DOHH2 (cell line): Measurements from ENCODE around the gene RASA3.

ENCODE experiments used
- H3F3A ChIP-seq: fragments of 200-600 bp; sonication (generic), shearing (Covaris generic); 2 replicates; pipeline ENCODE4 v1.6.0; 2016; ENCODE audit warnings: antibody characterized with exemption, mild to moderate bottlenecking; ENCODE audit not compliant: control insufficient read depth, insufficient read depth
- H3K27ac ChIP-seq: fragments of 200-600 bp; sonication (generic); 2 replicates; pipeline ENCODE4 v1.5.1; 2014; ENCODE audit warnings: low read depth, mild to moderate bottlenecking, low read length, moderate library complexity
- H3K27me3 ChIP-seq: fragments of 200-600 bp; sonication (generic); 2 replicates; pipeline ENCODE4 v1.6.1; 2014; ENCODE audit warnings: mild to moderate bottlenecking, low read length, mixed read lengths; ENCODE audit not compliant: control insufficient read depth
- H3K36me3 ChIP-seq: fragments of 200-600 bp; sonication (generic); 2 replicates; pipeline ENCODE4 v1.6.1; 2014; ENCODE audit warnings: mild to moderate bottlenecking, low read length, moderate library complexity, mixed read lengths; ENCODE audit not compliant: control insufficient read depth
- H3K4me1 ChIP-seq: fragments of 200-600 bp; sonication (generic); 2 replicates; pipeline ENCODE4 v1.6.1; 2014; ENCODE audit warnings: mild to moderate bottlenecking, low read length, mixed read lengths; ENCODE audit not compliant: control insufficient read depth
- H3K4me2 ChIP-seq: fragments of 200-600 bp; sonication (generic); 2 replicates; pipeline ENCODE4 v1.6.0; 2014; ENCODE audit warnings: mild to moderate bottlenecking, low read length, moderate library complexity
- H3K4me3 ChIP-seq: fragments of 200-600 bp; sonication (generic); 2 replicates; pipeline ENCODE4 v1.5.1; 2014; ENCODE audit warnings: mild to moderate bottlenecking, low read length, mixed read lengths
- H3K79me2 ChIP-seq: fragments of 200-600 bp; sonication (generic); 2 replicates; pipeline ENCODE4 v1.6.1; 2014; ENCODE audit warnings: mild to moderate bottlenecking, low read length, mixed read lengths; ENCODE audit not compliant: control insufficient read depth
- H3K9me2 ChIP-seq: fragments of 200-600 bp; sonication (generic); replicated peaks from 2 replicates; pipeline ENCODE4 v1.6.1; 2014; ENCODE audit warnings: mild to moderate bottlenecking, low read length, mixed read lengths; ENCODE audit not compliant: control insufficient read depth
- H3K9me3 ChIP-seq: fragments of 200-600 bp; sonication (generic); 2 replicates; pipeline ENCODE4 v1.6.1; 2014; ENCODE audit warnings: antibody characterized with exemption, low read length, mixed read lengths; ENCODE audit not compliant: control insufficient read depth, insufficient read depth
- H4K20me1 ChIP-seq: fragments of 200-600 bp; sonication (generic); 2 replicates; pipeline ENCODE4 v1.6.0; 2014; ENCODE audit warnings: low read depth, mild to moderate bottlenecking, antibody characterized with exemption, low read length, moderate library complexity; ENCODE audit not compliant: control insufficient read depth, insufficient read depth
- EZH2phosphoT487 ChIP-seq: fragments of 200-600 bp; sonication (generic); IDR thresholded peaks from 2 replicates; pipeline ENCODE4 v1.6.1; 2017; ENCODE audit warnings: borderline replicate concordance, mild to moderate bottlenecking, antibody characterized with exemption, low read length, moderate library complexity, mixed read lengths
- TF ChIP-seq, protein P1 (sequence below): fragments of 200-600 bp; sonication (generic); IDR thresholded peaks from one replicate; pipeline ENCODE4 v1.5.1; 2014; ENCODE audit warnings: antibody characterized with exemption, mild to moderate bottlenecking, low read depth, low read length; ENCODE audit not compliant: poor library complexity, severe bottlenecking

Gene RASA3

DNA sequence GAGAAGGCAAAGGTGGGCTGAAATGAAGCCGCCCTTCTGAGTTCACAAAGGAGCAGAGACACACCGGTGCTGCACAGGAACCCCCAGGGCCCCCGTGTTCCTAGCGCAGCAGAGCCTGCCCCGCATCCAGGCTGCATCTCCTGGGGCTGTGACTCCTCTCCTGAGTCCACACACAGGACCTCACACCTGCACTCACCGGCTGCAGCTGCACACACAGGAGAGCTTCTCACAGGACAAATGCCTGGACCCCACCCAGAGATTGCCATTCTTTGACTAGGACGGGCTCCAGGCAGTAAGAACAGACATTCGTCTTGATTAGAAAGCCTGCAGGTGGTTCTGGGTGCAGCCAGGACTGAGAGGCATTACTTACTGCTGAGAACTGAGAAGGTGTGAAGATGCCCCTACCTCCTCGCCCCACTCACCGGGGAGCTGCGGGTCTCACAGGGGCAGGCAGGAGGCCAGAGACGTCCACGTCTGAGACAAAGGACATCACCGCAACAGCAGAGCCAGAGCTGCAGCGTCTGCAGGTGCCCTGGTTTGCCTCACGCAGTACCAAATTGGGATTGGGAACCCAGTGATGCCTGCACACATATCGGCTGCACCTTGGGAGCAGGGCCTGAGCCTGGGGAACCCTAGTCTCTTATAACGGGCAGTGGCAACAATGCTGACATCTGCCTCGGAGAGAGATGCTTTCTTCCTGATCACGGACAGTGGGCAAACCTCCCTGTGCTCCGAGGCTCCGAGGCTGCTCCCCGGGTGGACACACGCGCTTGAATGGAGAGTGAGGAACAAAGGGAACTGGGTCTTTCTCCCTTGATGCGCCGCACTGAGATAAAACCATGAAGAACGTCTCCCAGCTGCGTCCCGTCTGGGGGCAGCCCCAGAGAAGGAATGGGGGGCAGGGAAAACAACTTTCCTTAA lies 50.4 kb downstream of the RASA3 start:
- TF ChIP-seq, protein P1, sequence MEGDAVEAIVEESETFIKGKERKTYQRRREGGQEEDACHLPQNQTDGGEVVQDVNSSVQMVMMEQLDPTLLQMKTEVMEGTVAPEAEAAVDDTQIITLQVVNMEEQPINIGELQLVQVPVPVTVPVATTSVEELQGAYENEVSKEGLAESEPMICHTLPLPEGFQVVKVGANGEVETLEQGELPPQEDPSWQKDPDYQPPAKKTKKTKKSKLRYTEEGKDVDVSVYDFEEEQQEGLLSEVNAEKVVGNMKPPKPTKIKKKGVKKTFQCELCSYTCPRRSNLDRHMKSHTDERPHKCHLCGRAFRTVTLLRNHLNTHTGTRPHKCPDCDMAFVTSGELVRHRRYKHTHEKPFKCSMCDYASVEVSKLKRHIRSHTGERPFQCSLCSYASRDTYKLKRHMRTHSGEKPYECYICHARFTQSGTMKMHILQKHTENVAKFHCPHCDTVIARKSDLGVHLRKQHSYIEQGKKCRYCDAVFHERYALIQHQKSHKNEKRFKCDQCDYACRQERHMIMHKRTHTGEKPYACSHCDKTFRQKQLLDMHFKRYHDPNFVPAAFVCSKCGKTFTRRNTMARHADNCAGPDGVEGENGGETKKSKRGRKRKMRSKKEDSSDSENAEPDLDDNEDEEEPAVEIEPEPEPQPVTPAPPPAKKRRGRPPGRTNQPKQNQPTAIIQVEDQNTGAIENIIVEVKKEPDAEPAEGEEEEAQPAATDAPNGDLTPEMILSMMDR: no peak
- TF ChIP-seq EZH2phosphoT487: no peak
- no peaks in the 10 kb centered on the region for H3K9me2 ChIP-seq
- no peaks in the 10 kb centered on the region for H3K27me3 ChIP-seq
- H3K9me3 ChIP-seq: no peaks in the 10 kb centered on the region
- no peaks in the 10 kb centered on the region for H3K36me3 ChIP-seq
- H3K27ac ChIP-seq: no peak overlapping the region
- H3K4me2 ChIP-seq: no peak overlapping the region
- H3F3A ChIP-seq: no peaks in the 10 kb centered on the region
- no peaks in the 10 kb centered on the region for H3K4me1 ChIP-seq
- no peaks in the 10 kb centered on the region for H4K20me1 ChIP-seq
- no peak overlapping the region for H3K4me3 ChIP-seq
- H3K79me2 ChIP-seq: no peaks in the 10 kb centered on the region

DNA sequence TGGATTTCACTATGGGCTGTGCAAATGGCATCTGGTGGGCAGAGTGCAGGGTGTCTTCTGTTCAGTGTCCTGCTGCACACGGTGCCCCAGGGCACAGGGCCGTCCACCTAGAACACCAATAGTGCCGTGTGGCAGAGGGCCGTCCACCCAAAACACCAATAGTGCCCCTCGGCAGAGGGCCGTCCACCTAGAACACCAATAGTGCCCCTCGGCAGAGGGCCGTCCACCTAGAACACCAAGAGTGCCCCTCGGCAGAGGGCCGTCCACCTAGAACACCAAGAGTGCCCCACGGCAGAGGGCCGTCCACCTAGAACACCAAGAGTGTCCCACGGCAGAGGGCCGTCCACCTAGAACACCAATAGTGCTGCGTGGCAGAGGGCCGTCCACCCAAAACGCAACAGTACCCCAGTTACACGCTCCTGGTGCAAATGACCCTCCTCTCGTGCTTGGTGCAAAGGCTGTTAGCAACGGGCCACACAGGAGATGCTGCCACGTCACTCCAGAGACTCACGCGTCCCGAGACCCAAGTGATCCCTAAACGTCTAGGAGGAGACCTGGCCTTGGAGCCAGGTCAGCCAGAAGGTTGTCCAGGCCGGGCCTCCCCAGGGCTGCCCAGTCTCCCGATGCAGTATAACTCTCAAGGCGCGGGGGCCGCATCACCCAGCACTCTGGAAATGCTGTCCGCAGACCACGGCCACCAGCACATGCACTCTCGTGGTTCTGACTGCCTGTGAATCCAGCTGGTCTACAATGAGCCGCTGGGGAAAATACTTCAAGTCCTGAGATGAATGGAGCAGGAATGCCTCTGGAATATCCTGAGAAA lies 51.5 kb downstream of the RASA3 start:
- Histone ChIP-seq H3K9me3 (no peaks in the 10 kb centered on the region), H3K9me2 (no peaks in the 10 kb centered on the region), H3F3A (no peaks in the 10 kb centered on the region), H3K4me1 (no peaks in the 10 kb centered on the region), H3K4me3 (no peak overlapping the region), H3K27ac (no peak overlapping the region), H3K27me3 (no peaks in the 10 kb centered on the region), H3K36me3 (no peaks in the 10 kb centered on the region), H3K4me2 (no peak overlapping the region), H4K20me1 (no peaks in the 10 kb centered on the region), H3K79me2 (no peaks in the 10 kb centered on the region)
- no peak for TF ChIP-seq EZH2phosphoT487

DNA sequence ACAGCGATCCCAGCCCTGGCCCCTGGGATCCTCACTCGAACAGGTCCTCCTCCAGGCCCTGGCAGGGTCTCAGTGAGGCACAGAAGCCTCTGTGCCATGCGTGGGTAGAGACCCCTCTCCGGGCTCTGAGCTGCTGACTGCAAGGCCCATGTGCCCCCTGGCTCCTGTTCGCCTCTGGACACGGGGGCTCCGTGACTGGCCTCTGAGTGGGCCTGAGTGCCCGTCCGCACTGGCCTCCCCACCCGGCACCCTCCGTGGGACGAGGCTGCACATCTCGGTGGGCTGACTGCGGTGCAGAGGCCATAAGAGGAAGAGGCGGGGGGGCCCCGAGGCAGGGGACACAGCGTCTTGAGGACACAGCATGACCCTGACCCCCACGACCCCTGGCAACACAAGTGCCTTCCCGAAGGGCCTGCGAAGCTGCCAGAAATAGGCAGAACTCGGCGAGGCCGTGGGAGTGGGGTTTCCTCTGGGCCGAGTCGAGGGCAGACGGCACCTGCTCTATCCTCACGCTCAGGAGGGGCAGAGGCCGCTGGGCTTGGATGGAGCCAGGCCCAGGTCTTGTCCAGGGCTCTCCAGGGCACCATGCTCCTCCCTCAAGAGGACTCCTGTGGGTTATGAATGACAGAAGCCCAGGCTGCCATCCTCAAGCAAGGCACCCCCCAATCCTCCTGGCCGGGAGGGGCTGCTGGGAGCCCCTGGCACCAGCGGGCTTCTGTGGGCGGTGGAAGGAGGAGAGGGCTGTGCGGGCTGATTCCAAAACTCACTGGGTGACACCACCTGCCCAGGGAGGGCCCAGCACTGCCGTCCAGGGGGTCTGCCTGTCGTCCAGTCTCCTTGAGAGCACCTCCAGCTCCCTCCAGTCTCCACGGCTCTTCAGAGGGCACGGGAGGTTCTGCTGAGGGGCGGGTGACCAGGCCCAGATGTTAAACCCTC lies 52.6 kb downstream of the RASA3 start:
- Histone ChIP-seq H3K9me2 (no peaks in the 10 kb centered on the region), H3K27ac (no peak overlapping the region), H3K4me2 (no peak overlapping the region), H3K27me3 (no peaks in the 10 kb centered on the region), H3K4me1 (no peaks in the 10 kb centered on the region), H3K4me3 (no peak overlapping the region), H3K79me2 (no peaks in the 10 kb centered on the region), H3K9me3 (no peaks in the 10 kb centered on the region), H3K36me3 (no peaks in the 10 kb centered on the region), H3F3A (no peaks in the 10 kb centered on the region), H4K20me1 (no peaks in the 10 kb centered on the region)
- no peak for TF ChIP-seq EZH2phosphoT487
- TF ChIP-seq, protein P1: no peak
